ENCODE results near the gene CD99L2. TPM values are rescaled to one million over a fixed set of nuclear protein-coding genes. Genes with fewer than 3 reads are reported as not detected.

Gene CD99L2
- total and polyA plus RNA-seq, 3 donors from 2014 or later = 35.4 to 56.6 (median 36.5) TPM

GRCh38 chrX:150790021-150790420 lies 108.4 kb downstream of the CD99L2 start:
- DNase-seq = no peak
- TF ChIP-seq CTCF (IDR thresholded peaks at IDR 0.05) (no peak), POLR2A (IDR thresholded peaks at IDR 0.05) (no peak)
- Histone ChIP-seq H3K36me3 (ENCODE audit: low read depth, missing control alignments) (no peaks in the 10 kb centered on the region), H3K9me3 (no peaks in the 10 kb centered on the region), H3K27ac (no peak overlapping the region), H3K4me1 (no peaks in the 10 kb centered on the region), H3K4me3 (no peak overlapping the region), H3K27me3 (no peaks in the 10 kb centered on the region)
- intact Hi-C loops (cut with DNase I; ENCODE audit: low total_unique reads) = no loop called here
- WGBS, 2 donors = 100% methylated on average over 1 of the region's 1 CpG

GRCh38 chrX:150781677-150782076 lies 116.8 kb downstream of the CD99L2 start:
- Histone ChIP-seq H3K4me1 (no peaks in the 10 kb centered on the region), H3K36me3 (ENCODE audit: low read depth, missing control alignments) (no peaks in the 10 kb centered on the region), H3K9me3 (no peaks in the 10 kb centered on the region), H3K27me3 (no peaks in the 10 kb centered on the region), H3K27ac (no peak overlapping the region), H3K4me3 (no peak overlapping the region)
- WGBS, 2 donors = 96 to 100% methylated on average over 4 to 10 of the region's 10 CpGs
- TF ChIP-seq POLR2A (IDR thresholded peaks at IDR 0.05) (no peak), CTCF (IDR thresholded peaks at IDR 0.05) (no peak)
- intact Hi-C loops (cut with DNase I; ENCODE audit: low total_unique reads) = no loop called here
- DNase-seq = no peak

GRCh38 chrX:150779385-150779784 lies 119.1 kb downstream of the CD99L2 start:
- intact Hi-C loops (cut with DNase I; ENCODE audit: low total_unique reads) = no loop called here
- TF ChIP-seq CTCF (IDR thresholded peaks at IDR 0.05) (no peak), POLR2A (IDR thresholded peaks at IDR 0.05) (no peak)
- Histone ChIP-seq H3K27ac (no peak overlapping the region), H3K36me3 (ENCODE audit: low read depth, missing control alignments) (no peaks in the 10 kb centered on the region), H3K4me3 (no peak overlapping the region), H3K9me3 (no peaks in the 10 kb centered on the region), H3K27me3 (no peaks in the 10 kb centered on the region), H3K4me1 (no peaks in the 10 kb centered on the region)
- WGBS, 2 donors = 72 to 88% methylated on average over 8 of the region's 8 CpGs
- DNase-seq = no peak

GRCh38 chrX:150777328-150777992 lies 121.0 kb downstream of the CD99L2 start:
- no peaks in the 10 kb centered on the region for H3K9me3 ChIP-seq
- no peaks in the 10 kb centered on the region for H3K36me3 ChIP-seq (ENCODE audit: low read depth, missing control alignments)
- 94 to 95% methylated on average over 4 to 18 of the region's 18 CpGs for WGBS, 2 donors
- H3K27ac ChIP-seq = no peak overlapping the region
- H3K4me1 ChIP-seq = no peaks in the 10 kb centered on the region
- H3K27me3 ChIP-seq = no peaks in the 10 kb centered on the region
- TF ChIP-seq POLR2A (IDR thresholded peaks at IDR 0.05) (no peak), CTCF (IDR thresholded peaks at IDR 0.05) (no peak)
- intact Hi-C loops (cut with DNase I; ENCODE audit: low total_unique reads) = no loop called here
- H3K4me3 ChIP-seq = no peak overlapping the region
- no peak for DNase-seq
